ENCODE results near the gene RPTOR.

DNA sequence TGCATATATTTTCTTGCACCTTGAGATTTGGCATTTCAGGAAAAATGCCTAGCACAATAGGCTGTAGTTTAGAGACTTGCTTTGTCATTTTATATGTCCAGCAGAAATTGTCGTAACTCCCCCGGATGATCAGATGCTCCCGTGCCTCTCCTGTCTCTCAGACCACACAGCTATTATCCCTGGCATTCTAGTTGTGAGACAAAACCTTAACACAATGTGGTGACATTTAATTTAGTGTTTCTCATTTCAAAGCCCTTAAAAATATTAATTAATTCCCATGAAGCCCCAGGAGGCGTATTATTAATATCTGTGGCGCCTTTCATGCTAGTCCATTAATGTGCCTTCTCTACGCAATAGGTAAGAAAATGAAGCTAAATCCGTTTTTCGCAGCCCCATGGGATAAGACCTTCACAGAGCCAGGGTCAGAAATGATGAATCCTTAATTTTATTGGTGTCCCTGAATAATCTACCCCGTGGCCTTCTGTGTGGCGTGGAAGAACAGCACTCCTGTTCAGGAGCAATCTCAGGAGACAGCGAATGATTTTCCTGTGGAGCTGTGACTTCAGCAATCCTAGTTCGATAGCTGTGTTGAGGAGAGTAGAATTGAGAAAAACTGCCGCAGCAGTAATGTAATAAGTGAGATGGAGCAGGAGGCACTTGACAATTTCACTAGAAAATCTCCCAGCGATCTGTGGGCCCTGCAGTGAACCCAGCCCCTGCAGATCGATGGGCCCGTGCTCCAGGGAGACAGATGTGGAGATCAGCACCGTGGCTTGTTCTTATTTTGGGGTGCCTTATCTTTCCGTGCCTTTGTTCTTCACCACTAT lies 157.9 kb downstream of the RPTOR start:
- no peak for TF ChIP-seq POLR2A (IDR thresholded peaks at IDR 0.05; ENCODE audit: low read length)
- no peak for TF ChIP-seq GATA1 (IDR thresholded peaks at IDR 0.05; ENCODE audit: low read depth, low read length)

Data from erythroblast (primary cell).